ENCODE measurements around the gene ING5.

ING5 gene

DNA sequence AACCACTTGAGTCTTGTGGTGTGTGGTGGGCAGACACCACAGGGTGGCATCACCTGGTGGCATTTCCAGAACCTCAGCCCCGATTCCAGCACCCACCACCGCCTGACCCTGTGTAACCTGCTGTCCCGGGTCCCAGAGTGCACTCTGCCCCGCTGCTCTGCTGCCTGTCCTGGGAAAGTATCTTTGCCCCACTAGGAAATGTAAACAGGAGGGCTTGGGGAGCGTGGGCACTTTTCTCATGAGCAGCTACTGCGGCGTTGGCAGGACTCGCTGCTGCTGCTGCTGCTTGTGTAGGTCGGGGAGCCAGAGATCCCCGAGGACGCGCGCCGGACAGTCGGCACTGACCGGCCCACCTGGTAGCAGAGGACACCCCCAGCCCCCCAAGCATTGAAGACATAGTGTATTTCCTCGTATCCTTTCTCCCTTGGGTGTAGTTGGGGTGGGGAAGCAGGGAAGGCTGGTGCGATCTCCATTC is 28.6 kb upstream of the ING5 start:
- DNase-seq: no peak

DNA sequence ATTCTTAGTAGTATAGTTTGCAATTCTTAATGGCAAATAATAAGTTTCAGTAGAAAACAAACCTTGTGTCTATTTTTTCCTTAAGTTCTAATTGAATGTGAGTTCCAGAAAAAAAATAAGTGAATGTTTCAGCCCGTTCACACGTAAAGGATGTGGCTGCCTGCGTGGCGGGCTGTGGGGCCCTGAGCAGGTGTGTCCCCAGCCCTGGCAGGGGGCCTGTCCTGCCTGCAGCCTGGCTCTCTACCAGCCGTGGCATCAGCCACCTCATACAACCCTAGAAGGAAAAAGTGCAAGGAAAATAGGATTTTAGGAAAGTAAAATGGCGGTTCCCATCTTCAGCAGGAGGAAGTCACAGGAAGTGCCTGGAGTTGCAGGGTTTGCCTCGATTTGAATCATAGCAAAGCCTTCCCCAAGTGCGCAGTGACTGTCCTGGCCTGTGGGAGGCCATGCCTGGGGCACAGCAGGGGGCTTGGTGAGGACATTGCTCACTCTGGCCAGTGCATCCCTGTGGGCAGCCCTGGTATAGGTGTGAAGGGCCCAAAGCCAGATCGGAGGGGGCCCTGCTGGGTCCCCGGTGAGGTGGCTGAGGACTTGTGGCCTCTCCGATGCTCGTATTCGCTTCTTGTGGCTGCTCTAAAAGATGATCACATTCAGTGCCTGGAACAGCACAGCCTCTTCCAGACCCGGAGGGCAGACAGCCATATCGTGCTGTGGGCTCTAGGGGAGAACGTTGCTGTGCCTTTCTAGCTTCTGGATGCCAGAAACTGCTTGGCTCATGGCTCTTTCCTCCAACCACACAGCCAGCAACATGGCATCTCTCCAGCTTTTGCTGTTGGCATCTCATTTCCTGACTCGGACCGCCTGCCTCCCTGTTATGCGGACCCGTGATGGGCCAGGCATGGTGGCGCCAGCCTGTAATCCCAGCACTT is 27.8 kb upstream of the ING5 start:
- DNase-seq: no peak

DNA sequence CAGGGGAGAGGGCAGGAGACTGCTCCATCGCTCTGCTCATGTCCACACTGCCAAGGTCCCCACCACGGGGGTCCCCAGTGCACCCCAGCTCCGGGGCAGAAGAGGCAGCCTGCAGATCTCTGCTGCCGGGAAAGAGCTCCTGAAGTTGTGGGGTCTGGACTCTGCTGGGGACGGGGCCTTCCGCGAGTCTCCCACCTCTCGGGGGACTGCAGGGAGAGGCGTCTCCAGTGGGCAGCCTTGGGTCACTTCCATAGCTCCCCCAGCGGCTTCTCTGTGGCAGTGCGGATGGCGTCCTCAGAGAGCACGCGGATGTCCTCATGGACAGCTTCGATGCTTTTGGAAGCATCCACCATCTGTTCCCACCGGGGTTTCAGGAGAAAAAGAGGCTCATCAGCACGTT is 26.0 kb upstream of the ING5 start:
- no peak for DNase-seq

DNA sequence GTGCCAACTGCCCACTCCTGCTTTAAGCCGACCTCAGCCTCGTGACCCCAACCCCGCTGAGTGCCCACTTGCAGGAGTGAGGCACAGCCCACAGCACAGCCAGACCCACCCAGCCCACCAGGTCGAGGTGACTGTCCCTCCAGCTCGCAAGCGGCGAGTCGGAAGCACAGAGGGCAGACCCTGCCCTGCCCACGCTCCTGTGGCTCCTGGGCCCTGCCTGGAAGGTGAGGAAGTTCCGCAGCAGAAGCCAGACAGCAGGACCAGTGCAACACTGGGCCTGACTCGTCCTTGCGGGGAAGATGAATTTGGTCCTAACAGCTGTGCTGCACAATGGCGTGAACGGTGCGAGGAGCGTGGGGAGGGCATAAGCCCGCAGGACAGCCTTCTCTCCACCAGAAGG is 25.2 kb upstream of the ING5 start:
- DNase-seq: no peak

DNA sequence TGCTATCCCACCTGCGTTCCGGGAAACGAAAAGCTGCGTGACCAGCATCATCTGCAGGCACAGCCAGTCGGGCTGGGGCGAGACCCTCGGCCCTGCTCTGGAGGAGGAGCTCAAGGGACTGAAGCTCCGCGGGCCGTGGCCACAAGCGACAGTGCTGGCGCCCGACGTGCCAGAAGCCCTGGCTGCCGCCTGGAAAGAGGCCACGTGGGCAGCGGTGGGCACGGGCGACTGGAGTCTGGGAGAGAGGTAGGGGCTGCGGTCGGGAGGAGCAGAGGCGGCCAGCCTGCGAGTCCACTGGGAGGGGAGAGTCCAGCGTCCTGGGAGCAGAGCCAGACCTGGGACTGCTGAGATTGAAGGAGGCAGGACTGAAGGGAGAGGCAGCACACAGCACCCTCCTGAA is 24.4 kb upstream of the ING5 start:
- DNase-seq: no peak

DNA sequence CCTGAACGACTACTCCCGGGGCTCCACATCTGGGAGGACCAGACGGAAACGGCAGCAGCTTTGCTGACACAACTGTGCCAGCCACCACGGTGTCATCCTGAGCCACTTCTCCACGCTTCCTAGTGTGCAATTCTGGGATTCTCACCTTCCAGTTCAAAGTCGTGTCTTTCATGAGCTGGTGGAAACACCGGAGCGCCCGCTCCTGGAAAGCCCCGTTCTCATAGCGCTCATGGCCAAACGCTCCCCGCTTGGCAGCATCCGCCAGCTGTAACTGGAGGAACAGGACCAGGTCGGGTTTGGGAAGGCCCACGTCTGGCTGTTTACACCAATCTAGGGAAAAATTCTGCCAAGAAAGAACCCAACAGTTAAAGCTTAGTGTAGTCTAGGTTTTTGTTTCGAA is 23.5 kb upstream of the ING5 start:
- DNase-seq: no peak

DNA sequence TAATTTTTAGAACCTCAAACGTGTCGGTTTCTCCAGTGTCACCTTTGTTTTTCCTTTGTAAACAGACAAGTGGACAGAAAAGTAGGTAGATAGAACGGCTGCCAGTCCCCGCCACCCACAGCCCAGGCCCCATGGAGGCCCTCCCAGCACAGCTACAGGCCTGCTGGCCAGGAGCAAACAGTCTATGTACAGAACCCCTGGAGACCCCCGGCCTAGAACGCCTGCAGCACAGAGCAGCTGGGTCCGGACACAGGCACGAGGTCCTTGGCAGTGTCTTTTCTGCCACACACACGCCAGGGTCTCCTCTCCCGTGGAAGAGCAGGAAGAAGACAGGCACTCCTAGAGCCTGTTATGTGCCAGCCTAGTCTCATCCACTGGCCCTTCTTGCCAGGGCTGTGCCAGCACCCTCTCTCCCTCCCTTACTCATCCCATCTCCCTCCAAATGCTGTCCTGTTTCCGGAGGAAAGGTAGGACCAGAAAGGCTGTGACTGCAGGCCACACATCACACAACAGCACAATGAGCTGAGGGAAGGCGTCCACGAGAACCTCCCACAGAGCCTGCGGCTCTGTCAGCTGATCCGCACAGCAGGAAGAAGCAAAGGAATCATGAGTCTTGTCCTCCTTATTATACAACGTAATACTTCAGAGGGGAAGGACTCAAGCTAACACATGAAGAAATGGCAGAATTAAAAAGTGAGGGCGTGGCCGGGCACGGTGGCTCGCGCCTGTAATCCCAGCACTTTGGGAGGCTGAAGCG is 22.9 kb upstream of the ING5 start:
- DNase-seq: no peak

DNA sequence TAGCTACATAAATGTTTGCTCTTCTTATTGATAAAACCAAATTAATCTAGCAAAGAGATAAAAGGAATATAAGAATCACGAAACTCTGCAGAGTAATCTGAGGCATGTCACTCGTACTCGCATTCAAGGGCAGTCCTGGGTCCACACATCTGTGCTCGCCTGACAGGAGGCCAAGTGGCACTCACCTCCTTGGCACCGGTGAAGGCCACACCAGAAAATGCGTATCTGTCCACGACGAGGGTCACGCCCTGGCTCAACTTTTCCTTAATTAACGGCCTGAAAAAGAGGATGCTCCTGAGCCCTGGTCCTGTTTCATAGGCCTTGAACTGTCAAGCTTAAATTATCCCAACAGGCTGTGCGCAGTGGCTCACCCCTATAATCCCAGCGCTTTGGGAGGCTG is 21.8 kb upstream of the ING5 start:
- DNase-seq: no peak

DNA sequence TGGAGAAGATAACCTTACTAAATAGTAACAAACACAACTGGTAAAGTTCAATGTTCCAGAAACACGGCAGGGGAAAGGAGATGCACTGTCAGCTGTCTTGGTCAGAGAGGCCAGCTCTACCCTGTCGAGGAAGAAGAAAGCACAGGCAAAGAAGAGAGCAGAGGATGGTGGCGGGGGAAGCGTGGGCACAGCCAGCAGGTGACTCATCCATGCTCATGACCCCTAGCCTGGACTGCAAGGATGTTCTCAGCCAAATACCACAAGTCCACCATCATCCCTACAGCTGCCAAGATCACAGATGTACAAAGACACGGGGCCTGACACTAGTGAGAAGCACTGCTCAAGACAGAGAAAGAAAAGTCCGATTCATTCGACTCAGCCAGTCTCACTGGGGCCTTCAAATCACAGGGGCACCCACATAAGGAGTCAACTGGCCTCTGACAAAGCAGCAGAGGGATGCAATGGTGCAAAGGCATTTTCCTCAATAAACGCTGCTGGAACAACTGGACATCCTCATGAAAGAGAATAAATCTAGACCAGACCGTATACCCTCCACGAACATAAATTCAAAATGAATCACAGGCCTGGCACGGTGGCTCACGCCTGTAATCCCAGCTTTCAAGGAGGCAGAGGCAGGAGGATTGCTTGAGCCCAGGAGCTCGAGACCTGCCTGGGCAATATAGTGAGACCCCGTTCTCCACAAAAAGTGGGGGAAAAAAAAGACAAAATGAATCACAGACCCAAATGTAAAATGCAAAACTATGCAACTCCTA is 20.8 kb upstream of the ING5 start:
- DNase-seq: no peak

DNA sequence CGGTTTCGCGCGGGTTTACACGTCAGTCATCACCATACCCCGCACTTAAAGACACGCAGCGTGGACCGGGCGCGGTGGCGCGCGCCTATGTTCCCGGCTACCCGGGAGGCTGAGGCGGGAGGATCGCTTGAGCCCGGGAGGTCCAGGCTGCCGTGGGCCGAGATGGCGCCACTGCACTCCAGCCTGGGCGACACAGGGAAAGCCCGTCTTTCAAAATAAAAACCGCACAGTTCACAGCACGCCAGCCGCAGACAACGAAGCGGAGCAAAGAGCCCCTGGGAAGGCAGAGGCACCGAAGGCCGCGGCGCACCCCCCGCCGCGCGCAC is 15.6 kb upstream of the ING5 start:
- no peak for DNase-seq

DNA sequence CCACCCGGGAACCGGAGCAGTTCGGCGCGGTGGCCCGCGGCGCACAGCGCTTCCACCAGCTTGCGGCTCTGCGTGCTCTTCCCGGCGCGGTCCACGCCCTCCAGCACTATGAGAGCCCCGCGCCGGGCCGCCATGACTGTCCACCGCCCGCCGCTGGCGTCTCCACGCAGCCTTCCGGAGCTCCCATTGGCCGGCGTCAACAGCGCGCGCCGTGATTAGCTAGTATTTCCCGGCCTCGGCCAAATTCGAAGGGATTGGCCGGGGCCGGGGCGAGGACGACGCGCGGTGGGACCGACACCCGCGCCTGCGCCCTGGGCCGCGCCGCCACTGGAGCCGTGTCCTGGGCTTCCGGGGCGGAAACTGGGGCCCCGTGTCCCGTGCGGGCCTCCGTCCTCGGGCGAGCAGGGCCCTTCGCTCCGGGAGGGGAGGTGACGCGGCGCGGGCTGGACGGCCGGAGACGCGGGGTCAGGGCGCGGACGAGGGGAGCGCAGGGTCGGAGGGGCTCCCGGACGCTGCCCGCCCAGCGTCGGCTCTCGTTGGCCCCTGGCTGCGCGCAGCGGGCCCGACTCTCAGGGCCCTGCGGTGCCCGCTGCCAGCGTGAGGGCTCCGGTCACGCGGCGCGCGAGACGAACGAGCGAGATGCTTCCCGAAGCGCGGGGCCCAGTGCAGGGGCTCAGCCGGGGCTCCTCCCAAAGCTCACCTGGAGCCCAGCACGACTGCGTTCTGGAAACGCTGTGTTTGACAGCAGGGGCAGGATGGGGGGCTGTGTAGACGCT is 15.0 kb upstream of the ING5 start, which contains the start of gene DTYMK:
Gene DTYMK (minus strand): TSS at position 166 of the 776 bp plus-strand sequence. CDS start 32 bp downstream, at position 134.
- peak; percentile 94 for DNase-seq

DNA sequence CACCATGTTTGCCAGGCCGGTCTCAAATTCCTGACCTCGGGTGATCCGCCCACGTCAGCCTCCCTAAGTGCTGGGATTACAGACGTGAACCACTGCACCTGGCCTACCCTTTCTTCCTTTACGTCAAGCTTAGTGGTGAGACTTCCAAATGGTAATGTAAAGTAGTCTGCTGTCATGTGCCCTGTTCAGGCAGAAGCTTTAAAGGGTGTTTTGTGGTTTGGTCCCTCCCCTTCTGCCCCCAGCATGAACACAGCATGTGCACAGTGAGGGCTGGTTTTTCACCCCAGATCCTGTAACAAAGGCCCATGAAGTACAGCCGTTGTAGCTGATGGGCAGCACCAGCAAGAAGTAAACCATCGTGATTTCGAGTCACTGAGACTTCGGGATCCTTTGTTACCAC is 12.5 kb upstream of the ING5 start:
- DNase-seq: peak; percentile 58

DNA sequence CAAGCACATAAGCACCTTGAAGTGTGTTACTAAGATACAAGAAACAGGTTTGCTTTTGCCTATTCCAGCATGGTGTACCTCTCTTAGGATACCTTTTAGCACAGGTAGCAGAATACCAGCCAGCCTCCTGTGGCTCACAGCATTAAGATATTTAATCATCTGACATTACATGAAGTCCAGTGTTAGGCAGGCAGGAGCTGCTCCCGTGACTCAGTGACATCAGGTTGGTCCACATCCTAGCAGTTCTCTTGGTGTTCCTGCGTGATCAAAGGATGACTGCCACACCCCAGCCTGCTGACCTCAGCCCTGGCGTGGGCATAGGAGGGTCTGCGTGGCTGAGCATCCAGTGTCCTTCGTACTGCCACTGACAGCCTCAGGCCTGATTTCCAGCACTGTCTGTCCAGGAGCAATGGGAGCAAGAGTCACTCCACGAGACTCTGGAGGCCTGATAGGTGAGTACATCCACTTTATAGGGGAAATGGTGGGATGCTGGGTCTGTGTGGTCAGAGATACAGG is 11.6 kb upstream of the ING5 start:
- DNase-seq: no peak

DNA sequence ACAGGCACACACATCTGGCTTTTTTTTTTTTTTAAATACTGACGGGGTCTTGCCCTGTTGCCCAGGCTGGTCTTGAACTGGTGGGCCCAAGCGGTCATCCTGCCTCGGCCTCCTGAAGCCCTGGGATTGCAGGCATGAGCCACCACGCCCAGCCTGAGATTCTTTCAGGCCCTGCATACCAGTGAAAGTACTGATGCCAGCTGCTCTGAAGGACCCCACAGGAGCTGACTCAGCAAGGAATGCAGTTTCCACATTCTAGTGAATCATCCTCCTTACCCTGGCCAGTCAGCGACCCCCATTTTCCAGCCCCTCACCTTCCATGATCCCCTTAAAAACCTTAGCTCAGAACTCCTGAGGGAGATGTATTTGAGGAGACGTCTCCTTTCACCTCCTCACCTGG is 9.4 kb upstream of the ING5 start:
- no peak for DNase-seq

DNA sequence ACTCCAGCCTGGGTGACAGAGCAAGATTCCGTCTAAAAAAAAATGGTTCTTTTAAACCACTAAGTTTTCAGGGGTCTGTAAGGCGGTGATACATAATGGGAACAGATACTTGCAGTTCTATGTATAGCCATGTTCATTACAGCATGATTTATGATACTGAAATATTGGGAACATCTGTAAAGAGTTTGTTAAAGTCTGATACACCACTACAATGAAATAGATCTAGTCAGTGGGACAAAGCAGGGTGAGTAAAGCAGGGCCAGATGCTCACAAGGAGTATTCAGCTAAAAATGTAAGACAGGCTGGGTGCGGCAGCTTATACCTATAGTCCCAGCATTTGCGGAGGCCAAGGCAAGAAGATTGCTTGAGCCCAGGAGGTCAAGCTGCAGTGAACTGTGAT is 6.2 kb upstream of the ING5 start:
- DNase-seq: no peak

DNA sequence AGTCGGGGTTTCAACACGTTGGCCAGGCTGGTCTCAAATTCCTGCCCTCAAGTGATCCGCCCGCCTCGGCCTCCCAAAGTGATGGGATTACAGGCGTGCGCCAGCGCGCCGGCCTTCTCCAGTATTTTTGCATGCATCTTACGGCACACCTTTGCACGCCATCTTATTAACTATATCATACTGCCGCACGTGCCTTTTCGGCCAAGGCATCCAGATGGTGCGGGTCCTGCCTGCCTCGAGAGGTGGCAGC is 765 bp upstream of the ING5 start:
- no peak for DNase-seq

DNA sequence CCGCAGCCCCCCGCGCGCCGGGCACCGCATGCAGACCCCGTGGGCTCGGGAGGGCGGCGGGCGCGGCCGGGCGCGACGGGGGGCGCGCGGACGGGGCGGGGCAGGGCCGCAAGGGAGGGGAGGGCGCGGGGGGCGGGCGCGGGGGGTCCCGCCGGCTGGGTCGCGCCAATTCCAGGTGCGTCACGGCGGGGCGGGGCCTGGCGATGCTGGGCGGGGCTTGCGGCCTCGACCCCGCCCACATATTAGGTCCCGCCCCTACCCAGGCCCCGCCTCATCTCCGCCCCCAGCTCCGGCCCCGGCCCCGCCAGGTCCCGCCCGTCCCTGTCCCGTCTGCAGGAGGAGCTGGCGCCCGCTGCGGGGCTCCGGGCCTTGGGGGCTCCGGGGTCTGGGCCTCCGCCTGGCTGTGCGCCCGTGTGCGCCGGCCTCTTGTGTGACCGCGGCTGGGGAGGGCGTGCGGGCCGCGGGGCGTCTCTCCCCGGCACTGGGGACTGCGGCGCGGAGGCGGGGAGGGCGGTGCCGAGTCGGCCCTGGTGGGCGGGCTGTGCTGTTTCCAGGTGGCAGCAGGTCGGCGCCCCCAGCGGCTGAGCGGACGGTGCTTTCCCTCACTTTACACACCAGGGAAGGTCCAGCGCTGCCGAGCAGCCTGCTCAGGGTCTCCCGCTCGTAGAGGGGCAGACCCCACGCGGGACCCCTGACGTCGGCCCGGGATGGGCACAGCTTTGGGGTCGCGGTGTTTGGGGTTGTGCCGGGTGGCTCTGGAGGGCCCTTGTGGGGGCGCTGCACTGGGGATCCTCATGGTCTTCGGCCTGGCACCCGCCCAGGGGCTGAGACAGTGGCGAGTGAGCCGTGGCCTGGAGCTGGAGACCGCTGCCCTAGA is 554 bp downstream of the ING5 start:
- peak; percentile 94 for DNase-seq

DNA sequence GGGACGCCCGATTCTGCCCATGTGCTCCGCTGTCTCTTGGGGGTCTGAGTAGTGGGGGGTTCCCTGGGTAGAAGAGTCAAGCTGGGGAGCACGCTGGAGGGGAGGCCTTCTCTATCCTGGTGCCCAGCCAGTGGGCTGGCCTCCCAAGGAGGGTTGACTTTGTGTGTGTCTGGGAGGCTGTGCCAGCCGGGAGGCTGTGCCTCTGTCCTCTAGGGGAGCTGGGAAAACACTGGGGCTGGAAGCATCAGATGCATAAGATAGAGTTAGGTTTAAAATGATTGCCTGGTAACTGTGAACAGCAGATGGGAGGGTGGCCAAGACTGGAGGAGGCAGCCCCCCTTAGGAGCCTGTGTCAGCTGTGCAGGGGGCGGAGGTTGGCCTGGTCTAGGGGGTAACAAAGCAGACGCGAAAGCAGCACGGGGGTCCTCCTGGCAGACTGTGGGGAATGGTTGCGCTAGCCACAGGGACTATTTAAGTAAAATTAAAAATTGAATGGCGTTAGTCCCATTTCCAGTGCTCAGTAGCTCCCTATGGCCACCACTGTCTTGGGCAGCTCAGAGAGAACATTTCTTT is 1.3 kb downstream of the ING5 start:
- DNase-seq: no peak

DNA sequence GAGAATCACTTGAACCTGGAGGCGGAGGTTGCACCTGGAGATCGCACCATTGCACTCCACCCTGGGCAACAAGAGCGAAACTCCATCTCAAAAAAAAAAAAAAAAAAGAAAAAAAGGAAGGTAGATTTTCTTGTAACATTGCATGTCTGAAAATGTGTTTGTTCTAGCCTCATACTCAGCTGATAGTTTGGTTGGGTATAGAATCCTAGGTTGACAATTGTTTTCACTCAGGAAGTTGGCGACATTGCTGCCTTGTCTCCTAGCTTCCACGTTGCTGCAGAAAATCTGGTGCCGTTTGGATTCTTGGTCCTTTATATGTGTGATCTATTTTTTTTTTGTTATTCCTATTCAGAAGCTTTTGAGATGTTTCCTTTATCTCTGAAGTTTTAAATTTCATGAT is 4.7 kb downstream of the ING5 start:
- DNase-seq: no peak

DNA sequence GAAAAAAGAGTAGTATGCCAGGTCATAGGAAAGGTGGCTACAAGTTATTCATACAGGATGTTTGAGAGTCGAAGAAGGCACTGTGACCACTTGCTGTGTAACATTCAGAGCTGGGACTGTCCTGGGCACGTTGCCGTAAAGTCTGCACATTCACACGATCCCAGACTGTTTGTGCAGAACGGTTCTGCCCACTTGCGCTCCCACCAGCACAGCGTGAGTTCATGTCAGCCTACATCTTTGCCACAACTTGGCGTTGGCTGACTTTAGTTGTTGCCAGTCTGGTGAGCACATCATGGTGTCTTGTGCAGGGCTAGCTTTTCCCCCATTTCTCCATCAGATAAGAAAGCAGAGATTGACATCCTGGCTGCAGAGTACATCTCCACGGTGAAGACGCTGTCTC is 7.0 kb downstream of the ING5 start:
- no peak for DNase-seq

DNA sequence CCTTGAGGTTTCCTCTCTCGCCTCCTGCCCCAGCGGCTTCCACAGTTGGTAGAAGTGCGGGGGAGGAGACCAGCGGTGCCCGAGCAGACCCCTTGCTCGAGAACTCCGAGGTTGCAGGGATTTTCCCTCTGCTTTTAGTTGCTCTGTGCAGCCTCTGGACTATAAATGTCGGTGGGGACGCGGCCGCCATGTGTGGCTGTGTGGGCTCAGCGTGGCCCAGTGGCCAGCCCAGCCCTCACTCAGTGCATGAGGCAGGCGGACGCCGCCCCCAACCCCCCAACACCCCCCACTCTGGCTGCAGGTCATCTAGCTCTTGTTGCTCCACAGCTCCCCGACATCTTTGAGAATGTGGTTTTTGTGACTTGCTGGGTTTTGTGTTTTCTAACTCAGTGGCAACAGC is 17.3 kb downstream of the ING5 start:
- no peak for DNase-seq

Measured in activated T-cell treated with anti-CD3 and anti-CD28 coated beads, Interleukin-2, amount 50 U/mL, for 1 hour (primary cell).